Activated T-cell treated with anti-CD3 and anti-CD28 coated beads for 4 hours (primary cell): Measurements from ENCODE around the gene GALNT16.

ENCODE experiments used
- DNase-seq: peaks from one replicate; pipeline ENCODE4 v3.0.0-alpha.2; 2020

GALNT16 gene

DNA sequence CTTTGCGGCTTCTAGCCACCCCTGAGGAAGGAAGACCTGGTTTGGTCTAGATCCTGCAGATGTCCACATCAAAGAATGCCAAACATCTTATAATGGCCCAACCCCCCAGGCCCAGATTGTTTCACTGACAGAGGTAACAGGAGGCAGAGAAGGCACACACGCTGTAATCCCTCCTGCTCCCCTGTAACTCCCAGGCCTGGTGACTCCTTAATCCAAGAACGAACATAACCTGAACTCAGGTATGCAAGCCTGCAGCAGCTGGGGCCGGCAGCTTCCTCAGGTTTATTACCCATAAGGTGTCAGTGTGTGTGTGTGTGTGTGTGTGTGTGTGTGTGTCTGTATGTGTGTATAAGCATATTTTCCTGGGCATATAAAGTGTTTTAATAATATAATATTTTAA, 85.4 kb downstream of the GALNT16 start:
- DNase-seq = no peak

DNA sequence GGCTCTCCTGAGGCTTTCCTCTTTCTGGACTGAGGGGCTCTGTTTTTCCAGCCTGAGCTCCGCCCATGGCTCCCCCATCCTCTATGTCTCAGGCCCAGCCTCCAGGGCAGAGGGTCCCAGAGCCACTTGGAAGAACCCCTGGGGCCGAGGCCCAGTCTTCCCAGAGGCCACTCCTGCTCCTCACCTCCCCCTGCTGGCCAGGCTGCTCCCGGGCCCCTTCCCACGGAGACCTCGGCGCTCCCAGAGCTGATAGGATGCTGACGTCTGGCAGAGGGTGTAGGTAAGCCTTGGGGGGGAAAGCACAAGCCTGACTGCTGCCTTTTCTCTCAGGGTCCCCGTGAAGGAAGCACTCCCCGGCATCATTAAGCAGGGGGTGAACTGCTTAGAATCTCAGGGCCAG, 86.8 kb downstream of the GALNT16 start:
- no peak for DNase-seq

DNA sequence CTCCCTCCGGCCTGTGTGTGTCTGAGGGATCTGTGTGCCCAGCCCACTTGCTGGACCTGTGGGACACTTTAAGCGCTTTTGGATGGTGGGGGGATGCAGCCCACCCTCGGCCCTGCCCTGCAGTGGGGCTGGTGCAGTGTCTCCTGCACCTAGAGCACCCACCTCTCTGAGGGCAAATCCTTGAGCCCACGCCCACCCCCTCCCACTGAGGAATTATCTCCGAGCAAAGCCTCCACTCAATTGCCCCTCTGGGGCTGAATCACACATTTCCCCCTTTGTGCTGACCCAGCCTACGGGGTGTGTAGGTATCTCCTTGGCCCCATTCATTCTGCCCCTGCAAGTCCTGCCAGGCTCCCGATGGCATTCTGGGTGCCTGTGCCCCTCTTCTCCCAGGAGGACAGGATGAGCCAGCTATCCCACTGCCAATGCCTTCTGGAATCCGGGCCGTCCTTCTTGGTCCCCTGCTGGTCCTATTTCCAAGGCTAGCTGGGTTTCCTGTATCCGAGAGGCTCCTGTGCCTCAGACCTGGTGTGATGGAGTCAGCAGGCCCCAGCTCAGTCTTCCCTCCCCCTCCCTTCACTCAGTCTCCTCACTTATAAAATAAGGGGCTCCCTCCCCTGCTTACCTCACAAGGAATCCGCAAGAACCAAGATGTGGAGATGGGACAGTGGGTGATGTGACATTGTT, 89.3 kb downstream of the GALNT16 start:
- no peak for DNase-seq

DNA sequence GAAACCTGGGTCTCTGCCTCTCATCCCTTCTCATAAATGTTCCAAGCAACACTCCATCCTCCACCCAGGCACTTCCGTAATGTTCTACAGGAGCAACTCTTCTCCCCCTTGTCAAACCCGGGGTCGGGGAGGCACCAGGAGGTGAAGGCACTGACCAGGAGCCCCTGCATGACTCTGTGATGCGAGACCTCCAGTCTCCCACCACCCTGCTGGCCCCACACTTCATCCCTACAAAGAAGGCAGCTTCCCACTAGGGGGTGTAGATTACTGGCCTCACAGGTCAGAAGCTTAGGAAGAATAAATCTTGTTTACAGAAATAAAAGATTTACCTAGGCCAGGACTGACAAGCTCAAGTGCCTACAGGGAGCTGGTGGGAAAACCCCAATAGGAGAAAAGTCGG, 90.9 kb downstream of the GALNT16 start:
- no peak for DNase-seq

DNA sequence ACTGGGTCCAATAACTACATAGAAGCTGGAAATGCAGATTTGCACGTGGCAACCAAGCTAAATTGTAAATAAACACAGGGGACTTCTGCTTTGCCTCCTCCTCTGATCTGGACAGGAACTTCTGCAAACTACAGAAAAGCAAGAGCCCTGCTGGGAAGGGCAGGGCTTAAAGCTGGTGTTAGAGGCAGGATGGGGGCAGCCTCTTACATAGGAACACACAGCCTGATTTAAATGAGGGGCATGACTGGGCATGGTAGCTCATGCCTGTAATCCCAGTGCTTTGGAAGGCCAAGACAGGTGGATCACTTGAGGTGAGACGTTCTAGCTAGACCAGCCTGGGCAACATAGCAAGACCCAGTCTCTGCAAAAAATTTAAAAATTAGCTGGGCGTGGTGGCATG, 91.4 kb downstream of the GALNT16 start:
- no peak for DNase-seq

DNA sequence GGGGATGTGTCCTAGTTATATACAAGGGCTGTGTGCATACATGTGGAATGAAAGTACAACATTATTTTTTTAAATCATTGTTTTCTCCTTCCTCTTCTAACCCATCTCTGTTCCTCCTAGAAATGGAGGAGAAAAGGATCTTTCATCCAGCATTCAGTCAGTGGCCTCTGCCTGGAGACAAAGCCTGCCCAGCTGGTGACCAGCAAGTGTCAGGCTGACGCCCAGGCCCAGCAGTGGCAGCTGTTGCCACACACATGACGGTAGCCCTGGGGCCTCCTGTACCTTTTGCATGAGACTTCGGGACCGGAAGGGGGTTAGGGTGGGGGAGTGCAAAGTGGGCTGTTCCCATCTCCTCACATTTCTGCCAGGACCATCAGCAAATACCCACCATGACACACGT, 92.0 kb downstream of the GALNT16 start:
- DNase-seq = no peak

DNA sequence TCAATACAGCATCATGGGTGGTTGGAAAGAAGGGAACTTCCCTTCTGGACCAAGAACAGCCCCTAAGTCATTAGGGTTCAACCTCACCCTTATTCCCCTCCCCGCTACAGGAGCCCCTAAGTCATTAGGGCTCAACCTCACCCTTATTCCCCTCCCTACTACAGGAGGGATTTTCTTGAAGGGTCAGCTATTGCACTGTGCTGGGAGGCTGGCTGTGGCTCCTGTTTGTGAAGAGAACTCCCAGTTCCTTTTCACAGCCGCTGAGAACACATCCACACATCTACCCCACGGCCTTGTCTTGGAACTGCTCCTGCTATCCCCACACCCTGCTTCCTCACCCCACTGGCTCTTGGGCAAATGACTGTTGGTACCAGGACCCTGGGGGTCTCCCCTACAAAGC, 93.2 kb downstream of the GALNT16 start:
- no peak for DNase-seq

DNA sequence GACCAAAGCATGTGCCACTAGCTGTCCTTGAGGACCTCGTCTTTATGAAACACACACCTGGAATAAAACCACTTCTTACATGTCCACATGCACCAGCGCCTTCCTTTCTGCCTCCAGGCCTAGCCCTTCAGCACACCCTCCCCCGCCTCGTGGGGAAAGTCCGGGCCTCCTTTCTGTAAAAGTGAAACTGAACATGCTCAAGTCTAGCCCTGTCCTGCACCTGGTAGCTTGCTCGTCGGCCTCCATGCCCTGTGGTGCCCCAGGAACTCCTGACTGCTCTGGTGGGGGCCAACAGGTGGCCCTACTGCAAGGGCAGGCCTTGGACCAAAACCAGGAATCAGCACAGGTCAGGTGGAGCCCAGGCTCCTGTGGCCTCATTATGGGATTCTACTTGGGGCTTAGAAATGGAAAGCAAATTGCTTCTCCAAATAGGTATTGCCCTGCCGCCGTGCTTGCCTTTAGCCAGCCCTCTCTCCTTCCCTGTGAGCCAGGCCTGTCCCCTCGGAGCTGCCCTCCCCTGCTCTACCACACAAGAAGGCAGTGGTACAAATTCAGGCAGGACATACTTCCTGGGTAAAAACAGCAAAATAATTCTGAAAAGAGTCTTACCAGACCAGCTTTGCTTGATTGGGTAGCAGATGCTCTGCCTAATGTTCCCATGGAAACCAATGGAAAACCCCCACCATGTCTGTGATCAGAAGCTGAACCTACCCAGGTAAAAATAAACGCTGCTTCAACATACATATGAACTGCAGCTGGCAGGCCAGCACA, 94.6 kb downstream of the GALNT16 start:
- DNase-seq = peak; percentile 39

DNA sequence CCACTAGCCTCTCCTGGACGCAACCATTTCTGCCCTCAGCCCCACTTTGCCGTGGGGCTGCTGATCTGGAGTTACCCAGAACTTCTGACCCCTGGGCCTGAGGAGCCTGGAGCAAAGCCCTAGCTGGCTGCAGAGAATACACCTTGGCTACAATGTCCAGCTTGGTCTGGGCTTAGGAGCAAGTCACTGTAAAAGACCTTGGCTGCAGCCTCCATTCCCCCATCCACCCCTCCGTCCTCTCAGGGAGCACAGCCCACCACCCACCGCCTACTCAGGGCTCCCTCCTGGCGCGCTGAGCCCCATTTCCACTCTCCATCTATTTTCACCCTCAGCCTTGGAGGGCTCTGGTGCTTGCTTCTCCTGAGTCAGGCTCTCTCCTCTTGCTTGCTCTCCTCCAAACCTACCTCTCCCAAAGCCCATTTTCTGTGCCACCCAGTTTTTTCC, 95.2 kb downstream of the GALNT16 start:
- DNase-seq = no peak

DNA sequence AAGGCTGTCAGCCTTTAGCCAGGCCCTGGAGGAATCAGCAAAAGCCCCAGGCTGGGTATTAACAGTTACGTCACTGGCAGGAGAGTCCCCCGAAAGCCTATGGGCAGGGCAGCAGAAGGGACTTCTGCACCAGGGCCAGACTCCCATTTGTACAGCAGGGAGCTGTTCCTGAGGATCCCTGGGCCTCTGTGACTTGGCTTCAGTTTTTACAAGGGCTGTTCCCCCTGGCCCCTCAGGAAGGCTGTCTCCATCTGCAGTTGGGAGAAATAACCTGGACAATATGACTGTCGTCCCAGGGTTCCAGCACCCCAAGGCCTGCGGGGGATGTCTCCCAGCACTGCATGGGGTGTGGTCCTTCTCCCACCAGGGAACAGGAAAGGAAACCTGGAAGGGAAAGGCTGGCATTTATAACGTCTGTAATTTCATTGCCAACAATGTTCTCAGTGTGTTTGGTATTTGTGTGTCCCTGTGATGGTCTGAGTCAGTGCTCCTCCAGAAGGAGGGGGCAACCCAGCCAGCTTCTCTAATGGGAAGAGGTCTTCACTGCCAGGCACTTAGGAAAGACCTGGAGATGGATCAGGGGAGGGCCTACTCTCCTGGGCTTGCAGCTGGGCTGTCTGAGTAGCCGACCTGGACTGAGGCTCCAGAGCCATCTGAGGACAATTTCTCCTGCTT, 95.8 kb downstream of the GALNT16 start:
- no peak for DNase-seq

DNA sequence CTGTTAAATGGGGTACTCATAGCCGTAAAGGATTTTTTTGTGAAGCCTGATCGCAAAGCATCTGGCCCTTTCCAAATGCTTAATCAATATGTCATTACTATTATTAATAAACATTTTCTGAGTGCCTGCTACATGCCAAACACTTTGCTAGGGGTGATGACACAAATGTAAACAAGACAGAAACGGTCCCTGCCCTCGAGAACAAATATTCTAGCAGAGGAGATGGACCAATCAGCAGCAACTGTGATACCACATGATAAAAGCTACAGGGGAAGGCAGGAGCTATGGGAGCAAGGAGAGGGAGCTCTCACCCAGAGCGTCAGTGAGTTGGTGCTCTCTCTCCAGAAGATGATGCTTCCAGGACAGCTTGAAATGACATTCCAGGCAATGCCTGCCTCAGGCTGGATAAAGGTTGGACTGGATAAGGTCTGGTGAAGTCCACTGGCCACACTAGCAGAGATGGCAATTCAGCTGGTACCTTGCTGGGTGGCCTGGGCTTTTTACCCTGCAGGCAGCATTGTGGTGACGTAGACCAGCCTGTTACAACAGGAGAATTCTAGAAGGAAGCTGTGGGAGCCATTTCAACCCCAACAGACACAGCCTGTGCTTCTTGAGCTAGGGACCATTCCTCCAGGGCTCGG, 97.1 kb downstream of the GALNT16 start:
- DNase-seq = no peak

DNA sequence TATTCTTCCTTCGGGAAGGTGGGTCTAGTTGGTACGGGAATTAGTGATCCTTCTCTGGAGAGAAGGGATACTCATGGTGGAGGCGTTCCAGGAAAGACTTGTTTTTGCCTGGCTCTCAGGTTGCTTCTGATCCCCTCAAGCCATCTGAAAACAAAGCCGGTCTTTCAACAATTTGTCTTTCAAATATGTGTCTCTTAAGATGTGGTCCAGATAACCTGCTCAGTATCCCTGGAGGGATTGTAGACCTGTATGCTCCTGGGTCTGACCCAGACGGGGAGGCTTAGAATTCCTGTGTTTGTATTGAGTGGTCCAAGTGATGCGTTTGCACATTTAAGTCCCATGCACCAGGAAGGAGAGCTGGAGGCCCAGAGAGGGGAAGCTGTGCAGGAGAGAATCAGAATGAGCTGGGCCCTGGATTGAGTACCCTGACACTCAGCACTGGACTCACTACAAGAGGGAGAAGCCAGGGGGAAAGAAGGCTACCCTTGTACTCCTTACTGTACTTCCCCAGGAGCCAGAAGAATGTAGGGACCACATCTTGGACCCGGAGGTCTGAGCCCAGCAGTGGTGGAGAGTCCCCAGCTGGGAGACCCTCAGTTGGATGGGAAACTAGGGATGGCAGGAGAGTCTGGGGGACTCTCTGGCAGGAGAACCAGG, 97.7 kb downstream of the GALNT16 start:
- DNase-seq = no peak

DNA sequence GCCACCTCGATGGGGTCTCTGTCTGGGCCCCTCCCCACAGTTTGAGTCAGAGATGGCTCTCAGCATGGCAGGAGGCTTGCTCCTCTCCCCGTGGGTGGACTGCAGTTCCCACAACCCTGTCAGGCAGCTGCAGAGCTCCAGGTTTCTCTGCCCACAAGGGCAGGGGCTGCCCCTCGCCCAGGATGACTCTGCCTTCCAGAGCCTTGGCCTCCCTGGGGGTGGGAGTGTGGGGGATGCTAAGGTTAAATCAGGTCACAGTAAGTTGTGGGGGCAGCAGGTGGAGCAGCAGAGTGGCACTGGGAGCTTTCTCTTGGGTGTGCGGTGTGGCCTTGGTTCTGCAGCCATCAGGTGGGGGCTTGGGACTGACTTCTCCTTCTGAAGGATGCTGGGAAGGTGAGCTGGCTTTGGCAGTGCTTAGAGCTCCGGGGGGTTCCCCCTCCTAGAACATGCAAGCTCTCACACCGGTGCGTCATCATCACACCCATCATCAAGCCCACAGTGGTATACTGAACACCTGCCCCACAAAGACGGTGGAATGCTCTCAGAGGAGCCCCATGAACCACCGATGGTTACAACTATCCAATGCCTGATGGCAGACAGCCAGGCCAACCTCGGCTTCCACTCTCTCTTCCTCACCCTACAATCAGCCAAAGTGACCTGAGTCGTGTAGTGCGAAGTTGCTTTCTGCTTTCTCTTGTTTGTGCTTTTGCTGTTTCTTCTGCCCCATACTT, 98.4 kb downstream of the GALNT16 start:
- DNase-seq = no peak

DNA sequence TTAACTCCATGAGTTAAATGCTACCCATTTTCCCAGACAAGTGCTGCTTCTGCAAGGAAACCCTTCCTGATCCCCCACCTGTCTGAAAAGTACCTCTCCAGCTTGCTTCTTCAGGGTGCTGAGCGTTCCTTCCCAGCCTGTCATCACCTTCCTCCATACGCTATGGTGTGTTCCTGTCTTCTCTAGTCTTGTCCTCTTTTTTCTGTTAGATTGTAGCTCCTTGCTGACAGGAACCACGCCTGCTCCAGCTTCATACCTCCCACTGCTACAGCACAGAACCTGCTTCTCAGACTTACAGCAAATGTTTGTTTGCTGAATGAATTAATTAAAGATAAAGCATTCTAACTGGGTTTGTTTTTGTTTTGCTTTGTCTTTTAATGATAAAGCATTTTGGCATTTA, 99.0 kb downstream of the GALNT16 start:
- DNase-seq = no peak

DNA sequence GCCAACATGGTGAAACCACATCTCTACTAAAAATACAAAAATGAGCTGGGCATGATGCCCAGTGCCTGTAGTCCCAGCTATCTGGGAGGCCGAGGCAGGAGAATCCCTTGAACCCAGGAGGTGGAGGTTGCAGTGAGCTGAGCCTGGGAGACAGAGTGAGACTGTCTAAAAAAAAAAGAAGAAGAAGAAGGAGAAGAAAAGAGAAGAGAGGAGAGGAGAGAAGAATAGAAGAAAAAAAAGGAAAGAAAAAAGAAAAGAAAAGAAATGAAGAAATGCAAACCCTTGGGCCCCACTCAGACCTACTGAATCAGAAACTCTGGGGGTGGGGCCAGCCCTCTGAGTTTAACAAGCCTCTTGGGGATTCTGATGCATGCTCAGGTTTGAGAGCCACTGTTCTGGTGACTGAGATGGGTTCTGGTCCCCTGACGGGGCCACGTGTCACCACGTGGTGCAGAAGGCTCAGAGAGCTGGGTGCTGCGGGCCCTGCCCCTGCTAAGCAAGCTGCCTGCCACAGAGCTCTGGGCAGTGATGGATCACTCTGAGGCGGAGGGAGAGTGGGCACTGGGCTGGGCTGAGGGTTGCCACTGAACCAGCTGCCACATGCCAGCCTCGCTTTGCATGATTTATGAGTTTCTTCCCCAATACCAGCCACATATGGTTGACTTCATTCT, 100.6 kb downstream of the GALNT16 start:
- no peak for DNase-seq

DNA sequence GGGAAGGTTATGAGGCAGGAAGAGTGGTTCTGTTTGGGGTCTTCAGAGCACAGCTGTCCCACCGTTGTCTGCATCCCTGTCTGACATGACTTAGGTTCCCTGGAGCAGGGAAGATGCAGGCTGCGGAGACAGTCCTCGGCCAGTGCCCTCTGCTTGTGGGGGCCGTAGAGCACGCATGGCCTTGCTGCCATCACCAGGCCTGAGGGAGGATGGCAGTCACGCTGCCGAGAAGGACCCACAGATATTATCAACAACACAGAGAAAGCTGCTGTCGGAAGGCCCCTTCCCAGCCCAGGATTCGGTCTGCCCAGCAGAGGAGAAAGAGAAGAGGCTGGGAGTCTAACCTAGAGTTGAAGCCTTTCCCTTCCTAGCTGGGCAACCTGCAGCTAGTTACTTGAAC, 103.1 kb downstream of the GALNT16 start:
- no peak for DNase-seq

DNA sequence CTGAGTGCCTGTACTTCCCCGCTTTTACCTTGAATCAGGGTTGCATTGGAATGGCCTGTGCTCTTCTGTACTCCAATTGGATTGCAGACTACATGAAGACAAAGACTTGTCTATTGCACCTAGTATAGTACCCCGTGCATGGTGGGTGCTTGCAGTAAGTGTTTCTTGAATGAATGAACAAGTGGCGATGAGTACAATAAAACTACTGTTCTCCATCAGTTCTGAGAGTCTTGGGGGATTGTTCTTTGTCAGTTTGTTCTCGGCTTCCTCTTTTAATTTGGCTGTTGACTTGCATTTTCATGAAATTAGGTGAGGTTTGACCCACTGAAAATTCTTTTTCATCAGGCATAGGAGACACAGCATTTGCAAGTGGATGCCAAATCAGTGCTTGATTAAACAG, 104.0 kb downstream of the GALNT16 start:
- no peak for DNase-seq

DNA sequence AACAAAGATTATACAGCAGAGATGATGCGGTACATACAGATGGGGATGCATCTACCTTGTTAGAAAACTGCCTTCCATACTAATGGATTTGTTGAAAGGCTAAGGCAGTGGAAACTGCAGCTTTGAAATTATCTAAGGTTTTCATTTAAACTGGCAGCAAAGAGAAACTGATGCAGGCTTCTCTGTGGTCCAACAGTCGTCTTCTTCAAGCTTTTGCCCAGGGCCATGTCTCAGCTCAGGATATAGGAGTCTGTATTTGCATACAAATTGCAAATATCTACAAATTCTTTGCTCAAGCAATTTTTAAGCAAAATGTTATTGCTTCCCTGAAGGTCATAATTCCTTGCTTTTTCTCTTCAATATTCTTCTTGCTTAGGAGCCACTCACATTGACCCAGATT, 104.4 kb downstream of the GALNT16 start:
- DNase-seq = no peak

DNA sequence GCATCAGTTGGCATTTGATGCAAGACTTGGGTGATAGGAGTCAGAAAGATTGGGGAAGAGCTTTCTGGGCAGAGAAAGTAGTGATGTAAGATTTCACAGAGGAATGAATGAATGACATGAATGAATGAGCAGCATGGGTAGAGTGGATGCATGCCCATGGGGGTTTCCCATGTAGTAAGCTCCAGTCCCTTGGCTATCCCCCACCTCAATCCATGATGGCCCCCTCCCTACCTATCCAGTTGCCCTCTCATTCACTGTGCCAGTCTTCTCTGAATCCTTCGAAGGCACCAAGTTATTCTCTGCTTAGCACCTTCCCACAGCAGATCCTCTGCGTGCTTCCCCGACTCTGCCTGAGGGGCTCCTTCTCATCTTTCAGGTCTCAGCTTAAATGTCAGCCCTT, 106.1 kb downstream of the GALNT16 start:
- DNase-seq = no peak

DNA sequence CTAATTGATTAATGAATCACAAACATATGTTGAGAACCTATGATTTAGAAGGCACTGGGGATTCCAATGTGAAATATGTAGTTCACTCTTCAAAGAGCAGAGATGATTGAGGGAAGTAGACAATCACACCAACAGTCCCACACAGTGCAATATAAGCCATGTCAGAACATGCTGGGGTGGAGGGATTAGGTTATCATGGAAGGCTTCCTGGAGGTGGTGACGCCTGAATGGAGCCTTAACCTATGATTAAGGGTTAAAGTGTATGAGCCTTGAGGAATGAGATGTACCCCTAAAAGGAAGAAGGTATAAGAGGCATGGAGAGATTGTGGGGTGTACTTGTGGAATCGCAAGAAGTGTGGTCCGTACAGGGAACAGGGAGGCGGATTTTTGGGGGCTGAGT, 106.8 kb downstream of the GALNT16 start:
- no peak for DNase-seq

DNA sequence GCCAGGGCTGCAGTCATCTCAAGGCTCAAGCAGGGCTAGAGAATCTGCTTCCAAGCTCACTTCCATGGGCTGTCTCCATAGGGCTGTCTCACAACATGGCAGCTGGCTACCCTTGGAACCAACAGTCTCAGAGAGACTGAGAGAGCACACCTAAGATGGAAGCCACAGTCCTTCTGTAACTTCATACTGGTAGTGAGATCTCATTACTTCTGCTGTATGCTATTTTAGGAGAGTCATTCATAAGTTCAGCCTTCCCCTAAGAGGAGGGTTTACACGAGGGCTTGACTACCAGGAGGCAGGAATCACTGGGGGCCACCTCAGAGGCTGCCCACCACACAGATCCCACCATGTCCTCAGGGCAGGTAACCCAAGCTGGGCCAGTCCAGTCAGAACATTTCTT, 108.4 kb downstream of the GALNT16 start:
- no peak for DNase-seq

DNA sequence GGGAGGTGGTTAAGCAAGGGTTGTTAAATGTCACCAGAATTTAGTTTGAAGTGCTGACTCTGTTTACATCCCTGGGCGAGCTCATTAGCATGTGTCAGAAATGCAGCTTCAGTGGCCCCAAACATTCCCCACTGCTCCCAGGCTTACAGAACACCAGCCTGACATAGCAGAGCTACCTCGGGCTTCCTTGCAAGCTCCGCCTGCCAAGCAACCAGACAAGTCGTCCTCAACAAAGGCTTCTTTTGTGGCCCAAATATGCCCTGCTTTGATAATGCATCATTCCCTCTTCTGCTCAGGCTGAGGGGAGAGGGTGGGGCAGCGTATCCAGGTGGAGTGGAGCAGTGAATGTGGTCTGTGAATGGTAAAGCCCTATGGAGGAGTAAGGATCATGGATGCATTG, 110.1 kb downstream of the GALNT16 start:
- DNase-seq = no peak
